ENCODE measurements around the gene FNBP1.
A peak's percentile ranks its signal among the peaks of the same experiment; 100 is the strongest.

DNA sequence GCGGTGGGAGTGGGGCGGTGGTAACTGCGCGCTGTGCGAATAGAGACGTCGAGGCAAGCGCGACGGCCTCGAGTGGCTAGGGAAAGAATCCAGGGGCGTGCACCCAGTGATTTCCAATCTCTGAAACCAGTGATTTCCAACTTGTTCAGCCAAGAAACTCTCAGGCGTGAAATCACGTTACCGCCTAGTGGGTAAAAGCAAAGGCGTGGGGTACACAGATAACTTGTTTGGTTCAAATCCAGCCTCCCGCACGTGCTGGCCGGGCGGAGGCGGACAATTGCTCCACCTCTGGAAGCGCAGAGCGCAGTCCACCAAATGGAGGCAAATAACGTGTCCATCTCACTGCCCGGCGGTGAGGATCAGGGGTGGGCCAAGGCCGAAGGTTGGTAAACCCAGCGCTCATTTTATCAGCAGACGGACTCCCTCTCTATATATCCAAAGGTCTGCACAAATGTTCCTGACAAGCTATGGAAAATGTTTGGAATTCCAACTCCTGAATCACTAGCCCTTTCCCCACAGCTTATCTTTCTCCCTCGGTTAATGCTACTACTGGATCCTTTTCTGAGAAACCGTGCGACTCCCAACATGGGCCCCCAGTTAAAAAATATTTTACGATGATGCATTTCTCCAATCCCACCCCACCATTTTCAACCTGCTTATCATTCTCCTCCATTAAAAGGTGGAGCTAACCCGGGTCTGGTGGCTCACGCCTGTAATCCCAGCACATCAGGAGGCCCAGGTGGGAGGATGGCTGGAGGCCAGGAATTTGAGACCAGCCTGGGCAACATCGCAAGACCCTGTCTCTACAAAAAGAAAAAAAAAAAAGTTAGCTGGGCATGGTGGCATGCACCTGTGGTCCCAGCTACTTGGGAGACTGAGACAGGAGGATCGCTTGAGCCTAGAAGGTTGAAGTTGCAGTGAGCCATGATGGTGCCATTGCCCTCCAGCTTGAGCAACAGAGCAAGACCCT is 950 bp upstream of the FNBP1 start:
- TF ChIP-seq, protein P1, sequence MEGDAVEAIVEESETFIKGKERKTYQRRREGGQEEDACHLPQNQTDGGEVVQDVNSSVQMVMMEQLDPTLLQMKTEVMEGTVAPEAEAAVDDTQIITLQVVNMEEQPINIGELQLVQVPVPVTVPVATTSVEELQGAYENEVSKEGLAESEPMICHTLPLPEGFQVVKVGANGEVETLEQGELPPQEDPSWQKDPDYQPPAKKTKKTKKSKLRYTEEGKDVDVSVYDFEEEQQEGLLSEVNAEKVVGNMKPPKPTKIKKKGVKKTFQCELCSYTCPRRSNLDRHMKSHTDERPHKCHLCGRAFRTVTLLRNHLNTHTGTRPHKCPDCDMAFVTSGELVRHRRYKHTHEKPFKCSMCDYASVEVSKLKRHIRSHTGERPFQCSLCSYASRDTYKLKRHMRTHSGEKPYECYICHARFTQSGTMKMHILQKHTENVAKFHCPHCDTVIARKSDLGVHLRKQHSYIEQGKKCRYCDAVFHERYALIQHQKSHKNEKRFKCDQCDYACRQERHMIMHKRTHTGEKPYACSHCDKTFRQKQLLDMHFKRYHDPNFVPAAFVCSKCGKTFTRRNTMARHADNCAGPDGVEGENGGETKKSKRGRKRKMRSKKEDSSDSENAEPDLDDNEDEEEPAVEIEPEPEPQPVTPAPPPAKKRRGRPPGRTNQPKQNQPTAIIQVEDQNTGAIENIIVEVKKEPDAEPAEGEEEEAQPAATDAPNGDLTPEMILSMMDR (IDR thresholded peaks at IDR 0.05; ENCODE audit: poor library complexity): peak; percentile 8
- no peak for TF ChIP-seq EZH2 (IDR thresholded peaks at IDR 0.05; ENCODE audit: borderline replicate concordance)

All from hepatocyte (in vitro differentiated cells).